Ureter (tissue), 1 donor: ENCODE results near the gene SF3B2. TPM values are rescaled to one million over a fixed set of nuclear protein-coding genes. Genes with fewer than 3 reads are reported as not detected.
"Not testable (repeated sequence)": the region's sequence is repeated elsewhere in the genome, so short reads cannot be mapped to it uniquely, and the experiment has no call there.

Experiments used
- DNase-seq: peaks from one replicate; pipeline ENCODE4 v3.0.0-alpha.2; 2020; ENCODE audit warnings: low spot score
- total RNA-seq: library from RNA; stranded (reverse); gene quantifications from one replicate; pipeline ENCODE4 v1.2.4, GENCODE V29; 2023
- donor health status: DM: yes; HTN: yes; CAD: no.

Gene SF3B2, protein sequence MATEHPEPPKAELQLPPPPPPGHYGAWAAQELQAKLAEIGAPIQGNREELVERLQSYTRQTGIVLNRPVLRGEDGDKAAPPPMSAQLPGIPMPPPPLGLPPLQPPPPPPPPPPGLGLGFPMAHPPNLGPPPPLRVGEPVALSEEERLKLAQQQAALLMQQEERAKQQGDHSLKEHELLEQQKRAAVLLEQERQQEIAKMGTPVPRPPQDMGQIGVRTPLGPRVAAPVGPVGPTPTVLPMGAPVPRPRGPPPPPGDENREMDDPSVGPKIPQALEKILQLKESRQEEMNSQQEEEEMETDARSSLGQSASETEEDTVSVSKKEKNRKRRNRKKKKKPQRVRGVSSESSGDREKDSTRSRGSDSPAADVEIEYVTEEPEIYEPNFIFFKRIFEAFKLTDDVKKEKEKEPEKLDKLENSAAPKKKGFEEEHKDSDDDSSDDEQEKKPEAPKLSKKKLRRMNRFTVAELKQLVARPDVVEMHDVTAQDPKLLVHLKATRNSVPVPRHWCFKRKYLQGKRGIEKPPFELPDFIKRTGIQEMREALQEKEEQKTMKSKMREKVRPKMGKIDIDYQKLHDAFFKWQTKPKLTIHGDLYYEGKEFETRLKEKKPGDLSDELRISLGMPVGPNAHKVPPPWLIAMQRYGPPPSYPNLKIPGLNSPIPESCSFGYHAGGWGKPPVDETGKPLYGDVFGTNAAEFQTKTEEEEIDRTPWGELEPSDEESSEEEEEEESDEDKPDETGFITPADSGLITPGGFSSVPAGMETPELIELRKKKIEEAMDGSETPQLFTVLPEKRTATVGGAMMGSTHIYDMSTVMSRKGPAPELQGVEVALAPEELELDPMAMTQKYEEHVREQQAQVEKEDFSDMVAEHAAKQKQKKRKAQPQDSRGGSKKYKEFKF
- 156 TPM for total RNA-seq

DNA sequence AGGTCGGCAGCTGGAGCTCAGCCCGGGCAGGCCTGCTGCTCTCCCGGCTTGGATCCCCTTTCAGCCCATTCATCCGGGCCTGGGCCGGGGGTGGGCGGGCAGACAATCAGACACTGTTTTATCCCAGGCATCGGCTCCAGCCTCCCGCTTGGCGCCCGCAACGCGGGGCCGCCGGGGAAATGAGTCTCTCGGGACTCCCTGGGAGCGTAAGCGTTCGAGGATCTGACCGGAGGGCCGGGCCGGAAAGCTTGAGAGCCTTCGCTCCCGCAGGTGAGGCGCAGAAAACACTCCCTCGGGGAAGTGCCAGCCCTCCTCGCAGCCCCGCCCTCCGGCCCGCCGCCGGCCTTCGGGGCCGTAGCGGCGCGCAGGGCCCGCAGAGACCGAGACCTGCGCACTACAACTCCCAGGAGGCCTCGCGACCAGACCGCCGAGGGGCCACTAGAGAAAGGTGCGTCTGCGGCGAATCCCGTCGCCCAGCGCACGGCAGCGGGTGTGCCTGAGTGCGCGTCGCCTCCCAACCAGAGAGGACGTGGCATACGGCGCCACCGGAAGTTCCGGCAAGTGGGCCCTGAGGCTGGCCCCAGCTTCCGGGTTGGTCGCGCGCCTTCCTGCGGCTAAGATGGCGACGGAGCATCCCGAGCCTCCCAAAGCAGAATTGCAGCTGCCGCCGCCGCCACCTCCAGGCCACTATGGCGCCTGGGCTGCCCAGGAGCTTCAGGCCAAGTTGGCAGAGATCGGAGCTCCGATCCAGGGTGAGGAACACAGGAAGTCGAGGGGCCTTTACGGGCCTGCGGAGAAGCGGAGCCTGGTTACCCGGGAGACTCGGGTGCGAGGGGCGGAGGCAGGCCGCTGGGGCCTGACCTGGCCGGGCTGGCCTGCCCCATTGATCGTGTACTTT is at the start of gene SF3B2:
Gene SF3B2 (plus strand): TSS at position 599 of the 898 bp plus-strand sequence. CDS start 21 bp downstream, at position 620.
- peak; percentile 98 for DNase-seq

DNA sequence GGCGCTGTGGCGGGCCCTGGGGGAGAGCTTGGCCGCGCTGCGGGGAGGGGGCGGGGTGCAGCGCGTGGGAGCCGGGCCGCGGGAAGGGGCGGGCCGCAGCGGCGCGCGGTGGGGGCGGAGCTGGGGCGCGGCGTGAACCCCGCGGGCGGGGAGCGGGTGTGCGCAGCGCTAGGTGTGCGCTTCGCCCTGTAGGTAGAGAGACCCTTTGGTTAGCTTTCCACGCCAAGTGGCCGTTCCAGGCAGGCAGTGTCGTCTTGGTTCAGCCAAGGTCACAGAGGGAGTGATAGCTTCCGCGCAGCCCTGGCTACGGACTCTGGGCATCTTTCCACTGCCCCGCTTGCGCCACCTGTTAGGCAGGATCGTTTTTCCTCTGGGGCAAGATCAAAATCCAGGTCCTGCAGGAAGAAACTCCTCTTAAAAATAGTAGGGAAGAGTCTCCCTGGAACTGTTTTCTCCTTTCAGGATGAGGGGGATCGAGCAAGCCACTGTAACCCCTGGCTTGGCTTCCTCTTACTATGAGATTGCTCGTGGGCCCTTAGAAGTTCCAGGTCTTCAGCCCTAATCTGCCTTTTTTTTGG is 49.4 kb upstream of the SF3B2 start:
- no peak for DNase-seq

DNA sequence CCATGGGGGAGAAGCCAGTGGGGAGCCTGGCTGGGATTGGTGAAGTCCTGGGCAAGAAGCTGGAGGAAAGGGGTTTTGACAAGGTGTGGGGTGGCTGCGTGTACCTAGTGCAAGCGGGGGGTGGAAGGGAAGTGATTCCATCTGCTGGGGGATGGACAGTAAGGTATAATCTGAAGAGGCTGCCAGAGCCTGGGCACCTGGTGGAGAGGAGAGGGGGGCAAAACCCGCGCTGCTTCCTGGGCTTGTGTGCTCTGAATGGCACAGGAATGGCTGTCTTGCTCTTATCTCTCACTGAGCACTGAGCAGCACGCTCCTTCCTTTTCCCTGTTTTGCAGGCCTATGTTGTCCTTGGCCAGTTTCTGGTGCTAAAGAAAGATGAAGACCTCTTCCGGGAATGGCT is 48.9 kb upstream of the SF3B2 start:
- no peak for DNase-seq

DNA sequence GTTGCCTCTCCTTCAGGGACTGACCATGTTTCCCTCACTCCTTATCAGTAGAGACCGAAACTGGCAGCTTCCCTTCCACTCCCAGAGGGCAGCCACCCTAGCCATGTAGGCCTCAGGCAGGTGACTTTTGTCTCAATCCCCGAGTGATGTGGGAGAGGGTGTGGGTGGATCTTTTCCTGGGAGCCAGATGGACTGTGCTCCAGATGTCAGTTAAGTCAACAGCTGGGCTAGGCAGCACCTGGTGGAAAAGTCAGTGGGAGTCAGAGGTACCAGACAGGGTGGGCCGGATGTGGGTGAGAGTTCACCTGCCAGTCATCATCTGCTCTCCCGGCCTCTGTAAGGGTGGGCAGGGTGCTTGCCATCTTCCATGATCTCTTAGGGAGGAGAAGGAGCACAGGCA is 48.0 kb upstream of the SF3B2 start:
- DNase-seq: no peak

DNA sequence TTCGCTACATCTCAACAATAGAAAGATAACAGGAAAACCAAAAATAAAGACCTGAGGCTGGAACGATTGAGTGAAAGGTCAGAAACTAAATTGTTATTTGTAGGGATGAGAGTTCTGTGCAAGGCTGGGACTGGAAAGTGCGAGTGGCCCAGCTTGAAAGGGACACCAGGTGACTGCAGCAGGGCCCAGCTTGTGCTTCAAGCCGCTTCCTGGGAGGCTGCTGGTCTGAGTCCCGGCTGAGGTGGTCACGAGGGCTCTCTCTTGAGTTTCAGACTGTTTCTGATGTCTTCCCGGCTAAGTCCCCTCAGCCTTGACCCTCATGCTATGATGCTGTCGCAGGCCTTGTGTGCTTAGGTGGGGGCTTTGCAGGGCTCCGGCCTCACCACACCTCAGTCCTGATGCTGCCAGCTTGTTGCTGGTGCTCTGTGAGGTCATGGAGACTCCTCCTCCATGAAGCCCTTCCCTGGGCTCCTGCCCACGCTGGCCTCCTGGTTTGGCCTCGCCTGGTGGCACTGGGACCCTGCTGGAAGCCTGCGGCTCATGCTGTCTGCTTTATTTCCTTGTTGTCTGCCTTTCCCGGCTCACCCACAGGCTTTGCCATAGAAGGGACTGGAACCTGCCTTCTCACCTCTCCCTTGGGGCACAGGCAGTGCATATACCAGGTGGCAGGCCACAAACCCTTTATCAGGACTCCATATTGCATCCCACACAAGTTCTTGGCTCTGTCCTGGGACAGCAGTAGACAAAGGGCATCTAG is 45.9 kb upstream of the SF3B2 start:
- DNase-seq: no peak

DNA sequence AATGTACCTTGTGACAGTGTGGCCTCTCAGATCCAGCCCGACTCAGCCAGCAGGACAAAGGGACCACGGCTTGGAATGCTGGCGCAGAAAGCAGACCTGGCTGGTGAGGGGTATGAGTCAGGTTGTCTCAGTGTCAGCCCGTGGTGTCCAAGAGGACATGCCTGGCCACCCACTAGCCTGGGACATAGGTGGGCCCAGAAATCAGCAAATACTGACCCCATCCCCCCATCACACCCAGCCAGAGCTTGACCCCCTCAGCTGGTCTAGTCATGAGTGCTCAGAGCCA is 45.3 kb upstream of the SF3B2 start:
- no peak for DNase-seq

DNA sequence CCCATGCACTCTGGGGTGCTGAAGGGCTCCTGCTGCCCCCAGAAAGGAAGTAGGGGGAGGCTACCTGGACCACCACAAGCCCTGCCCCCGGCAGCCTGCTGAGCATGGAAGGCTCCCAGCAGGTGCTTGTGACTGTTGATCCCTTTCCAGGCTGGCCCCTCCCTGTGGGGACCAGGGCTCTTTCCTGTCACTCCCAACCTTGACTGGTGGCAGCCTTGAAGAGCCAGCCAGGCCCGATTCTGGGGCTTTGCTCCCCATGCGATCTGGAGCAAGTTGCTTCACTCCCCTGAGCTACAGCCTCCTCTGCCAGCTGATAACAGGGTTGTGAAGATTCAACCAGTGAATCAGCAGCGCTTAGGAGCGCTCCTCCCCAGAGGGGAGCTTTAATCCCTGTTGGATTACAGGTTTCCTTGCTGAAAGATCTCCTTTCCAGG is 44.9 kb upstream of the SF3B2 start:
- DNase-seq: no peak

DNA sequence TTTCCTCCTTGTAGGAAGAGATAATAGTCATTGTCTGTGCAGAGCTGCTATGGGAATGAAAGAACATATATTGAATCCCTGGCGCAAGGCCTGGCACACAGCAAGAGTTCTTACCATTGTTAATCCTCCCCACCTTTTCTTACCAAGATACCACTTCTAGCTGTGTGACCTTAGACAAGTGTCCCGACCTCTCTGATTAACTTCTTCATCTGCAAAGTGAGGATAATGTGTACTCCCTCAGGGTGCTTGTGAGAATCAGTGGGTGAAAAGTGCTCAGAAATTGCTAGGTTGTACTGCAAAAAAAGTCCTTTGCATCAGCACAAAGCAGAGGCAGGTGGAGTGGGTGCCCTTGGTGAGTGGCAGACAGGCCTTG is 44.1 kb upstream of the SF3B2 start:
- DNase-seq: no peak

DNA sequence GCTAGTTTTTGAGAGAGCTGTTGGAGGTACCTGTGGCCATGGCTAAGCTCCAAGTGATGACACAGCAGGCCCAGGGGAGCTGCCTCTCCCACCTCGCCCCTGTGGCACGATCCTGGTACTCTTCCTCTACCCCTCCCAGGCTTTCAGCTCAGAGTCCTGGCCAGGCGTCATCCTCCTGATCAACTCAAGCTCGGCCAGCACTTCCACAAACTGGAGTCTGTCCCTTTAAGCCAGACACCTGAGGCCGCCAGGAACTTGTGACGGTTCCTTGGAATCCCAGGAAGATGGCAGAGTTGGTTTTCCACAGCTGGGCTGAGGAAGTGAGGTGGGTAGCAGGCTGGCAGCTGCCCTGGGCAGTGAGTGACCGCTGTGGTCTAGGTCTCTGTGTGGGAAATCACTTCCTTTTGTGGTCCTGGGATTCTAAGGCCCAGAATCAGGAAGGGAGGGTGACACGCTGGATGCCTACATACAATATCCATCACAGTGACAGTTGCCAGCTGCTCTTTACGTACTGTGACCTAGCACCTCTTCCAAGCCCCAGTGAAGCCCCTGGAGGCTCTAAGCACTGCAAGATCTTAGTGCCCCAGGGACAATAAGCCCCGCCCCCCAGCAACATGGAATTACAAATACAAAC is 43.6 kb upstream of the SF3B2 start:
- DNase-seq: no peak

DNA sequence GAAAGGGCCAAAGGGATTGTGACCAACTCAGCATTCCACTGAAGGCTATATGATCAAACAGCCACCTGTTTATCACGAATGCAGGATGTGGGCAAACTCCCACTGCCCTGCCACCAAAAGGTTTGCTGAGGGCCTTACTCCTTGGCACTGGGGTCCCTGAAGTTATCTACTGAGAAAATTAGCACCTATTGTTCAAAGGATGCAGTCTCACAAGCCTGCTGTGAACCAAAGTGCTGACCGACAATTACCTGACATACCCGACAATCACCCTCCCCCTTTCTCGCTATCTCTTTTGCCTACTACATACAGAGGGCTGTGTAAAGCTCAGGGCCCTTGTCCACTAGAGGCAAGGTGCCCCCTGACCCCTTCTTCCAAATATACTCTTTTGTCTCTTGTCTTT is 42.1 kb upstream of the SF3B2 start:
- DNase-seq: not testable (repeated sequence)

DNA sequence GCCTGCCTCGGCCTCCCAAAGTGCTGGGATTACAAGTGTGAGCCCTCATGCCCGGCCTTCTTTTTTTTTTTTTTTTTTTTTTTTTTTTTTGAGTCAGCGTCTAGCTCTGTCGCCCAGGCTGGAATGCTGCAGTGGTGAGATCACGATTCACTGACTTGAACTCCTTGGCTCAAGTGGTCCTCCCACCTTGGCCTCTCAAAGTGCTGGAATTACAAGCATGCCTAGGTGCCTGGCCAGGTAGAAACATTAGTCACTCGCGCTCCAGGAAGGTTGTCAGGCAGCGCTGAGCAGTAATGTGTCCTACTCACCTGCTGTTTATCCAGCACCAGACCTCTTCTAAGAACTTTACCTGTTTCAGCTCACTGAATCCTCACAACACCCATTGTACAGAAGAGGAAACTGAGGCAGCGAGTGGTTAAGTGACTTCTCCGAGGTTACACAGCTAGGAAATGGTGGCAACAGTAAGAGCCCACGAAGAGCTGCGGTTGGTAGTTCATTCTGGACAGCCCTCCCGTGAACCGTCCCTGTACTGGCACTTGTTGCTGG is 40.9 kb upstream of the SF3B2 start:
- DNase-seq: no peak

DNA sequence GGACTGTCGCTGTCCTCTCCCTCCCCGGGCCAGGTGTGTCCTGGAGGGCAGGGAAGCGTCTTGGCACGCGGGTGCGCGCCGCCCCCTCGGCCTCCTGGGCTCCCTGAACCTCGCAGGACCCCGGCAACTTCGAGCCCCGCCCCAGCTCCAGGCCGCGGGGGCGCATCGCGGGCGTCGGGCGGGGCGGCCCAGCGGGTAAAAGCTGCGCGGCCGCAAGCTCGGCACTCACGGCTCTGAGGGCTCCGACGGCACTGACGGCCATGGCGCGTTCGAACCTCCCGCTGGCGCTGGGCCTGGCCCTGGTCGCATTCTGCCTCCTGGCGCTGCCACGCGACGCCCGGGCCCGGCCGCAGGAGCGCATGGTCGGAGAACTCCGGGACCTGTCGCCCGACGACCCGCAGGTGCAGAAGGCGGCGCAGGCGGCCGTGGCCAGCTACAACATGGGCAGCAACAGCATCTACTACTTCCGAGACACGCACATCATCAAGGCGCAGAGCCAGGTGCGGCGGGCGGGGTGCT is 40.3 kb upstream of the SF3B2 start, which contains the start of gene CST6:
Gene CST6 (plus strand): TSS at position 224 of the 519 bp plus-strand sequence. CDS start 37 bp downstream, at position 261.
- no peak for DNase-seq

DNA sequence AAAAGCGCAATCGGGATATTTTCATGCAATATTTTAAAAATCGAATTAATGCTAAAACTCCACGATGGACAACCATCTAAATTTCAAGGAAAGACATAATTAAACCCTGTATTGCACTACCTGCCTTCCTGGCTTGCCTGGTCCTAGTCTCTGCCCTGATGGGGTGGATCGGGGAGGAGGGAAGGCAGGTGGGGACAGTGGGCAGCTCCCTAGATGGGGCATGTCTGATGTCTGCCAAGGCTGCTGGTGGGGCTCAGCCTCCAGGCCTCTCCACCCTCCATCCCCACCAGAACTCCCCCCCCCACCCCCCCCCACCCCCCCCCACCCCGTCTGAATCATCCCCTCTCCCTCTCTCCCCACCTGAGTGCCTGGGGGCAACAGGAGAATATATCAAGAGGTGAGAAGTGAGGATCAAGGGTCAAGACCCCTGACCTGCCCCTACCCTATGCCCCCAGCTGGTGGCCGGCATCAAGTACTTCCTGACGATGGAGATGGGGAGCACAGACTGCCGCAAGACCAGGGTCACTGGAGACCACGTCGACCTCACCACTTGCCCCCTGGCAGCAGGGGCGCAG is 39.7 kb upstream of the SF3B2 start:
- no peak for DNase-seq

DNA sequence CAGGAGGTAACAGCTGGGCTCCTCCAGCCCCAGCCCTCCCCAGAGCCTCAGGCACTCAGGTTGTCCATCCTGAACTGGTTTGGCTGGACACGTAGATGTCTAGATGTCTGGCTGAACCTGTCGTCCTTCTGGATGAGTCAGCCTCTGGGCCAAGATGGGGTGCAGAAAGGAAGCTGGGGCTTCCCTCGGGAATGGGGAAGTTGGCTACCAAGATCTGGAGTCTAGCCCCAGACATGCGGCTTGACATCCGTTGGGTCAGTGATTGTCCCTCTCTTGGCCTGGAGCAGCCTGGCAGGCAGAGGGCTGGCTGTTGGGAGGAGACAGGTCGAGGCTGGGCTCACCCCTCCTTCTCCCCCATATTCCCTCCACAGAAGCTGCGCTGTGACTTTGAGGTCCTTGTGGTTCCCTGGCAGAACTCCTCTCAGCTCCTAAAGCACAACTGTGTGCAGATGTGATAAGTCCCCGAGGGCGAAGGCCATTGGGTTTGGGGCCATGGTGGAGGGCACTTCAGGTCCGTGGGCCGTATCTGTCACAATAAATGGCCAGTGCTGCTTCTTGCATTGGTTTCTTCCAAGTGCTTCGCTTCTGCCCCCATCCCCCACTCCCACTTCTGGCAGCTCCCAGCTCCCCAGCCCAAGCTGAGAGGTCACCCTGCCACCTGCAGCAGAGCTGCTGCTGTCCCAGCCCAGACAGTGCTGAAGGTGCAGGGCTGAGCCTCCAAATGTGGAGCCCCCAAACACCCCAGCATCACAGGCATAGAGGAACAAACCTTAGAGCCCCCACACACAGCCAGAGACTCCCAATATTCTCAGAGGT is 39.0 kb upstream of the SF3B2 start:
- peak; percentile 65 for DNase-seq

DNA sequence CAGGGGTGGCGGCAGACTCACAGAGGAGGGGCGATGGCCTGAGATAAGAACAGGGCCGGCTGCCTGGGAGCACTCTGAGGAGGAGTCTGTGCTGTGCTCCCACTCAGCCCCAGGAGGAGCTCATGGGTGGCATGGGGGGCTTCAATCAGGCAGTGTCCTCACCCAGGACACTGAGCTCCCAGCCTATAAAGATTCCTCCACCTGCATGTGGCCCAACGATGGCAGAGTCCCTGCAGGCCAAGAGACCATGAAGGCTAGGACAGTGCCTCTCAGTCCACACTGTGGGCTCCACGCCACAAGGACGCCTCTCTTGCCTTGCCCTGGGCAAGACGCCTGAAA is 38.4 kb upstream of the SF3B2 start:
- no peak for DNase-seq

DNA sequence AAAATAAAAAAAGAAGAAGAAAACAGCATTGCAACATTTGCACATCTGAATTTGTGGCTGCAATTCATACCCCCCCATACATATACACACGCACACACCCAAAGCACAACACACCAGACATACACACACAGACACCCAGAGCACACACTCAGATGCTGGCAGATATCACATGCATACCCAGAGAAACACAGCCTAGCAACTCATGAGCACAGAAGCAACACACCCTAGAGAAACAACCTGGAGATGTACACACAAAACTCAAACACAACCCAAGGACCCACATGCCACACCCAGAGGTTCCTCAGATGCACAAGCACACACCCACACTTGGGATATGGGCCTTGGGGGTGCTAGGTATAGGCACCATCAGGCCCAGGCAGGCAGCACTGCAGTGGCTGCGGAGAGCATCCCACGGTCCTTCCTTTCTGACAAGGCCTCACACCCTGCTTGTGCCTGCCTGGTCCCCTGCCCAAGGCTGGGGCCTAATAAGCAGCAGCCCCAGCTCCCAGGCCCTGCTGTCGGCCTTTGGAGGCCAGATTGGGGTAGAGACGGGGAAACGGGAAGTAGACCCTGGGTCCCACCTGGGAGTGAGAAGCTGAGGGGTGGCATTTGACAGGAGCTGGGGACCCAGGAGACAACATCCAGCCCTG is 37.2 kb upstream of the SF3B2 start:
- DNase-seq: no peak

DNA sequence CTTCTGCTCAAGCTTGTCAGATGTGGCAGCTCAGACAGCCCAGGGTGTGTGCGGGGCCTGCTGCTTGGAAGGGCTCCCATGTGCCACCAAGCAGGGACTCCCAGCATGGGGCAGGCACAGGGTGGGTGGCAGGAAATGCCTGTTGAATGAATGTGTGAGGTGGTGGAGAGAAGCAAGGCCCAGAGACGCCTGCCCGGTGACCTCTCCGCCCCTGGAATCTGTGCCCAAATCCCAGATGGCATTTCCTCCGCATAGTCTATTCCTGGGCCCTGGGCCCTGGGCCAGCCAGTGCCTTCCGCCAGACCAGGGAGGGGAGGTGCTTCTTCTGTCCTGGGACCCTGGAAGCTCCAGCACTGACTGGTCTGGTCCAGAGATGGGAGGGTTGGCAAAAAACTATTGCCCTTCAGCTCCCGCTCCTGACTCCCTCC is 36.7 kb upstream of the SF3B2 start:
- DNase-seq: no peak
